H1 (cell line): ENCODE results near the gene BARX1. TPM values are rescaled to one million over a fixed set of nuclear protein-coding genes. Genes with fewer than 3 reads are reported as not detected.
A peak's percentile ranks its signal among the peaks of the same experiment; 100 is the strongest.

Source experiments
- CTCF ChIA-PET: fragments of 300-600 bp; sonication (Branson Sonifier 250); formaldehyde crosslinking; loops from one replicate; lab custom pipeline; 2021; ENCODE audit not compliant: partially characterized antibody; lab: Charles Lee
- POLR2A ChIA-PET: fragments of 300-600 bp; sonication (Branson Sonifier 250); formaldehyde crosslinking; loops from one replicate; lab custom pipeline; 2021; ENCODE audit warnings: inconsistent platforms; ENCODE audit not compliant: partially characterized antibody; lab: Charles Lee
- DNase-seq, 2 experiments: peaks; one replicate each; pipeline versions ENCODE4 v3.0.0 to v3.0.0-alpha.2; 2010 to 2022; ENCODE audit warnings: low spot score in 2 of 2, low read depth in 1 of 2, mixed read lengths in 1 of 2
- FAIRE-seq: peaks from 2 replicates; lab custom pipeline; 2011; peaks lifted over from hg19 to GRCh38; lab: Jason Lieb, UNC
- H2AFZ ChIP-seq: 2 replicates; pipeline ENCODE4 v1.8.1; 2012; ENCODE audit warnings: low read length, inconsistent platforms
- H2AK5ac ChIP-seq: 2 replicates; pipeline ENCODE4 v1.6.1; 2013; ENCODE audit warnings: low read depth, low read length
- H2BK120ac ChIP-seq: replicated peaks from 2 replicates; pipeline ENCODE3; 2013; ENCODE audit warnings: low read depth, low read length, inconsistent platforms
- H2BK12ac ChIP-seq: 2 replicates; pipeline ENCODE4 v1.6.1; 2013; ENCODE audit warnings: low read depth, low read length
- H2BK15ac ChIP-seq: 2 replicates; pipeline ENCODE4 v1.6.1; 2013; ENCODE audit warnings: low read length
- H2BK20ac ChIP-seq: 2 replicates; pipeline ENCODE4 v1.6.1; 2013; ENCODE audit warnings: low read length
- H2BK5ac ChIP-seq: 2 replicates; pipeline ENCODE4 v1.6.1; 2013; ENCODE audit warnings: low read depth, low read length
- H3K14ac ChIP-seq: 2 replicates; pipeline ENCODE4 v1.6.1; 2013; ENCODE audit warnings: inconsistent platforms; ENCODE audit not compliant: insufficient read length
- H3K18ac ChIP-seq: 2 replicates; pipeline ENCODE4 v1.6.1; 2013; ENCODE audit warnings: low read length; ENCODE audit errors: extremely low read depth
- H3K23ac ChIP-seq: 2 replicates; pipeline ENCODE4 v1.6.1; 2013; ENCODE audit warnings: inconsistent platforms; ENCODE audit not compliant: insufficient read length
- H3K23me2 ChIP-seq: 2 replicates; pipeline ENCODE4 v1.6.1; 2013; ENCODE audit warnings: low read depth, low read length
- H3K27ac ChIP-seq: 2 replicates; pipeline ENCODE4 v1.6.1; 2011; ENCODE audit warnings: low read depth, low read length, inconsistent platforms
- H3K27me3 ChIP-seq, 4 experiments: replicated peaks in 1 of 4; 1 replicate in 1 of 4; 2 replicates in 3 of 4; pipeline versions ENCODE4 v1.6.1 to v1.8.1; 2011 to 2013; ENCODE audit warnings: low read length in 3 of 4, mild to moderate bottlenecking in 3 of 4, inconsistent platforms in 2 of 4, mixed read lengths in 2 of 4, moderate library complexity in 1 of 4; ENCODE audit not compliant: control insufficient read depth in 3 of 4, insufficient read depth in 3 of 4; ENCODE audit errors: extremely low read depth in 1 of 4
- H3K36me3 ChIP-seq, 4 experiments: 2 replicates each; pipeline versions ENCODE4 v1.6.1 to v1.8.1; 2011 to 2013; ENCODE audit warnings: mild to moderate bottlenecking in 4 of 4, low read length in 3 of 4, moderate library complexity in 2 of 4, control low read depth in 1 of 4, inconsistent platforms in 1 of 4; ENCODE audit not compliant: insufficient read depth in 4 of 4, control insufficient read depth in 2 of 4
- H3K4ac ChIP-seq: replicated peaks from 2 replicates; pipeline ENCODE3; 2013; ENCODE audit warnings: low read length, low read depth, mixed read lengths, inconsistent platforms; ENCODE audit not compliant: insufficient read length
- H3K4me1 ChIP-seq, 4 experiments: replicated peaks in 1 of 4; 1 replicate in 1 of 4; 2 replicates in 3 of 4; pipeline versions ENCODE4 v1.6.1 to v1.8.1; 2011 to 2013; ENCODE audit warnings: low read length in 3 of 4, inconsistent platforms in 2 of 4, mixed read lengths in 1 of 4; ENCODE audit not compliant: insufficient read depth in 4 of 4, control insufficient read depth in 3 of 4
- H3K4me2 ChIP-seq, 2 experiments: 2 replicates each; pipeline versions ENCODE4 v1.6.1 to v1.8.1; 2011 to 2013; ENCODE audit warnings: low read depth in 2 of 2, low read length in 2 of 2, control low read depth in 1 of 2, inconsistent platforms in 1 of 2, mild to moderate bottlenecking in 1 of 2; ENCODE audit not compliant: insufficient read depth in 1 of 2
- H3K4me3 ChIP-seq, 4 experiments: fragments of 200-600, 300-600 bp in 1 of 4; sonication (generic), shearing (Covaris generic), sonication (Bioruptor Twin) in 1 of 4; 2 replicates each; pipeline versions ENCODE4 v1.5.1 to v1.8.1; 2011 to 2016; ENCODE audit warnings: low read length in 4 of 4, low read depth in 3 of 4, control low read depth in 2 of 4, inconsistent platforms in 2 of 4, mild to moderate bottlenecking in 2 of 4, mixed read lengths in 1 of 4, moderate library complexity in 1 of 4; ENCODE audit not compliant: insufficient read depth in 2 of 4; ENCODE audit errors: extremely low read depth in 1 of 4
- H3K56ac ChIP-seq: replicated peaks from 2 replicates; pipeline ENCODE3; 2013; ENCODE audit warnings: low read depth, mild to moderate bottlenecking, mixed read lengths, low read length, inconsistent platforms; ENCODE audit not compliant: insufficient read length
- H3K79me1 ChIP-seq: 2 replicates; pipeline ENCODE4 v1.6.1; 2013; ENCODE audit warnings: low read depth, low read length, control low read depth
- H3K79me2 ChIP-seq, 2 experiments: 2 replicates each; pipeline versions ENCODE4 v1.6.1 to v1.8.1; 2012 to 2013; ENCODE audit warnings: low read length in 2 of 2, mild to moderate bottlenecking in 2 of 2, inconsistent platforms in 1 of 2; ENCODE audit not compliant: insufficient read depth in 2 of 2, control insufficient read depth in 1 of 2
- H3K9ac ChIP-seq, 4 experiments: replicated peaks in 1 of 4; 1 replicate in 1 of 4; 2 replicates in 3 of 4; pipeline versions ENCODE4 v1.6.1 to v1.8.1; 2011 to 2013; ENCODE audit warnings: low read depth in 3 of 4, low read length in 3 of 4, control low read depth in 2 of 4, mild to moderate bottlenecking in 2 of 4, moderate library complexity in 2 of 4, inconsistent platforms in 1 of 4; ENCODE audit errors: extremely low read depth in 1 of 4
- H3K9me3 ChIP-seq, 2 experiments: 2 replicates each; pipeline versions ENCODE4 v1.6.1 to v1.8.1; 2012 to 2013; ENCODE audit warnings: mild to moderate bottlenecking in 2 of 2, moderate library complexity in 2 of 2, control low read depth in 1 of 2, inconsistent platforms in 1 of 2, low read depth in 1 of 2, low read length in 1 of 2, mixed read lengths in 1 of 2; ENCODE audit not compliant: insufficient read depth in 2 of 2
- H4K20me1 ChIP-seq, 2 experiments: replicated peaks in 1 of 2; 2 replicates each; pipeline versions ENCODE3 to v1.8.1; 2011 to 2013; ENCODE audit warnings: inconsistent platforms in 2 of 2, low read length in 2 of 2, mild to moderate bottlenecking in 1 of 2; ENCODE audit not compliant: insufficient read depth in 2 of 2, control insufficient read depth in 1 of 2
- H4K5ac ChIP-seq: 2 replicates; pipeline ENCODE4 v1.6.1; 2013; ENCODE audit warnings: low read length, low read depth, mixed read lengths, inconsistent platforms; ENCODE audit not compliant: insufficient read length
- H4K8ac ChIP-seq: 2 replicates; pipeline ENCODE4 v1.8.0; 2013; ENCODE audit warnings: mild to moderate bottlenecking, moderate library complexity, low read length, inconsistent platforms; ENCODE audit not compliant: insufficient read depth; ENCODE audit errors: extremely low read depth
- H4K91ac ChIP-seq: replicated peaks from 2 replicates; pipeline ENCODE3; 2013; ENCODE audit warnings: low read length, mixed read lengths, inconsistent platforms; ENCODE audit not compliant: insufficient read length
- CHD1 ChIP-seq: IDR thresholded peaks from 2 replicates; pipeline ENCODE4 v1.6.1; 2012; ENCODE audit warnings: low read depth, low read length, improper control_type of control experiment
- EZH2 ChIP-seq: fragments of 200-600 bp; sonication (generic); IDR thresholded peaks from 2 replicates; pipeline ENCODE4 v1.7.1; 2012; ENCODE audit warnings: low read depth, mild to moderate bottlenecking, moderate library complexity, low read length, inconsistent platforms; ENCODE audit not compliant: severe bottlenecking
- JUND ChIP-seq: IDR thresholded peaks from 2 replicates; pipeline ENCODE4 v1.6.1; 2011; ENCODE audit warnings: mild to moderate bottlenecking, improper control_type of control experiment, low read length
- KDM5A ChIP-seq: fragments of 200-600 bp; IDR thresholded peaks from 2 replicates; pipeline ENCODE4 v1.7.1; 2012; ENCODE audit warnings: mild to moderate bottlenecking, low read length, inconsistent platforms, mixed read lengths
- POU5F1 ChIP-seq: IDR thresholded peaks from 2 replicates; pipeline ENCODE4 v1.6.1; 2011; ENCODE audit warnings: low read depth, mild to moderate bottlenecking, low read length, moderate library complexity
- RAD21 ChIP-seq, 2 experiments: IDR thresholded peaks in 1 of 2; conservative IDR thresholded peaks in 1 of 2; 2 replicates each; pipeline ENCODE4 v1.6.1; 2011; ENCODE audit warnings: low read depth in 2 of 2, low read length in 2 of 2, improper control_type of control experiment in 1 of 2, inconsistent platforms in 1 of 2, mild to moderate bottlenecking in 1 of 2, moderate library complexity in 1 of 2
- RBBP5 ChIP-seq: IDR thresholded peaks from 2 replicates; pipeline ENCODE4 v1.7.1; 2012; ENCODE audit warnings: low read depth, mild to moderate bottlenecking, inconsistent platforms, low read length, moderate library complexity, borderline replicate concordance
- RNF2 ChIP-seq: fragments of 200-900, 300-1000 bp; sonication (generic); IDR thresholded peaks from 2 replicates; pipeline ENCODE4 v1.7.1; 2016; ENCODE audit warnings: borderline replicate concordance, low read depth, mild to moderate bottlenecking, antibody characterized with exemption, low read length; ENCODE audit not compliant: poor library complexity, severe bottlenecking; ENCODE audit errors: missing control alignments
- RXRA ChIP-seq: IDR thresholded peaks from 2 replicates; pipeline ENCODE4 v1.6.1; 2011; ENCODE audit warnings: low read depth, mild to moderate bottlenecking, low read length, moderate library complexity; ENCODE audit not compliant: insufficient read depth
- SP4 ChIP-seq: IDR thresholded peaks from 2 replicates; pipeline ENCODE4 v1.6.1; 2012; ENCODE audit warnings: low read length, inconsistent platforms
- SUZ12 ChIP-seq: fragments of 200-600 bp; sonication (generic); IDR thresholded peaks from 2 replicates; pipeline ENCODE4 v1.6.1; 2012; ENCODE audit warnings: mild to moderate bottlenecking, inconsistent platforms, low read length, moderate library complexity, mixed read lengths
- TAF1 ChIP-seq: IDR thresholded peaks from 2 replicates; pipeline ENCODE4 v1.6.1; 2011; ENCODE audit warnings: mild to moderate bottlenecking, low read depth, low read length
- WGBS, 2 experiments: shearing (Covaris generic) in 1 of 2; methylation state at CpG; one replicate each; pipeline versions ENCODE4 v1.1.6 to v1.1.7; 2013 to 2015; ENCODE audit warnings: low lambda C conversion rate in 2 of 2, mixed read lengths in 2 of 2, inconsistent platforms in 1 of 2, low coverage in 1 of 2, missing lambda C conversion rate in 1 of 2; ENCODE audit not compliant: insufficient replicate concordance in 2 of 2, insufficient coverage in 1 of 2, insufficient read length in 1 of 2; ENCODE audit errors: extremely low coverage in 1 of 2, missing lambda C conversion rate in 1 of 2; 5-methylcytosine and 5-hydroxymethylcytosine counted together
- polyA plus RNA-seq, 7 experiments: library from polyadenylated mRNA; depleted of rRNA in 3 of 7; stranded (reverse) in 5 of 7; unstranded in 2 of 7; fragments of >200 nt in 5 of 7; fragments of 200-250 nt in 2 of 7; gene quantifications; 1 replicate in 5 of 7; 2 replicates in 1 of 7; 4 replicates in 1 of 7; pipeline versions ENCODE4 v1.2.1 to v1.2.3, GENCODE V29; 2011 to 2013; ENCODE audit warnings: missing spikeins in 2 of 7, mixed read lengths in 2 of 7
- total RNA-seq: library from RNA; stranded (reverse); fragmentation: NEBNext Ultra II Directional; extraction: Animal tissue kit (Norgen Biotek cat#: 25700); gene quantifications from 2 replicates; pipeline ENCODE4 v1.2.1, GENCODE V29; 2021

Gene BARX1
- total and polyA plus RNA-seq, 2 of the 8 experiments (the other 6 are each of a cell fraction or from before 2014, with no cell fraction given) = 0.79 to 2.6 TPM

DNA sequence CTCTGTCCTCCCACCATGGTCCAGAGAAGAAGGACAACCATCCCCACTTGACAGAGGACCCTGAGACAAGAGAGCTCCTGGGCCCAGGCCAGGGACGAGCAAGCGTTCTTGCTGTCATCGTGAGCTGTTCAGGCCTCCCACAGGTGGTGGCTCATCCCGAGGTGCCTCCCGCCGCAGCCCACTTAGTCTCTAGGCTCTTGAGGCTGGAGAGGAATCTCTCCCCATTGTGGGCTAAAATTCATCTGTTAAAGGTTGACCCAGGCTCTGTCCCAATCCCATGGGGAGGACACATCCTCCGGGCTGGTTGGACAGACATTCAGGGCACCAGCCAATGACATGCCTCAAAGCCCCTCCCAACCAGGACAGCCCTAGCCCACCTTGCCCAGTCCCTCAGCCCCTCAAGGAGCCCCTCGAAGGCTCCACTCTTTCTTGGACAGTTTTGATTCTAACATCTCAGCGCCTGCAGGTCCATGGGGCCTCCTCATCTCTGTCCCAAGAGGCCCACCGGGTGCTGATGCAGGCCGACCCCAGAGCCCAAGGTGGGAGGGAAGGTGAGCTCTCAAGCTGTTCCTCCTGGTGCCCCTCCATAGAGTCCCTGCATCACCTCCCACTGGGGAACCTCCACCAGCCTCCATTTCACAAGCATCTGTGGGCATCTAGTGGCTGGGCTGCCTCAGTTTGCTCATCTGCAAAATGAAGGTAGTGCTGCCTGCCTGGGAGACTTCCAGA, 52.9 kb downstream of the BARX1 start:
- DNase-seq (peak in 1 of 2 experiments; percentile 34), FAIRE-seq (no peak)
- Histone ChIP-seq H3K4ac (no peak overlapping the region), H3K56ac (no peak overlapping the region), H2BK120ac (no peak overlapping the region), H4K91ac (no peak overlapping the region), H3K18ac (no peak overlapping the region), H2BK15ac (no peak overlapping the region), H4K5ac (no peak overlapping the region), H3K4me2 (no peak overlapping the region), H3K79me2 (no peaks in the 10 kb centered on the region), H3K79me1 (no peaks in the 10 kb centered on the region), H3K14ac (no peak overlapping the region), H2AFZ (no peak overlapping the region), H2AK5ac (no peak overlapping the region), H3K27ac (no peak overlapping the region), H3K4me1 (no peaks in the 10 kb centered on the region), H2BK20ac (no peak overlapping the region), H3K27me3 (no peaks in the 10 kb centered on the region), H3K36me3 (no peaks in the 10 kb centered on the region), H3K4me3 (no peak overlapping the region), H2BK12ac (no peak overlapping the region), H4K8ac (peak overlapping the region; percentile 14; the same call in 1 of the 2 replicates), H4K20me1 (no peaks in the 10 kb centered on the region), H3K23ac (no peak overlapping the region), H3K9me3 (no peaks in the 10 kb centered on the region), H3K9ac (no peak overlapping the region), H2BK5ac (no peak overlapping the region), H3K23me2 (no peaks in the 10 kb centered on the region)
- ChIA-PET CTCF (interaction anchor here (0.8 to 1.4 kb wide), 4 partner anchors 36 to 144 kb away, joined by 3 to 4 read pairs (median 3); no protein-coding TSS in a partner anchor), POLR2A (no interaction called here)
- WGBS, 2 experiments = 88% methylated on average over 11 of the region's 11 CpGs; no CpG with 5 or more reads in 1 of the 2 experiments
- TF ChIP-seq SP4 (no peak), POU5F1 (no peak), RNF2 (no peak), RBBP5 (no peak), JUND (no peak), RAD21 (IDR thresholded peaks at IDR 0.05 in 1 of 2, conservative IDR thresholded peaks at IDR 0.05 in 1 of 2; ENCODE audit: low read depth in 2 of 2, low read length in 2 of 2) (no peak), KDM5A (no peak), RXRA (no peak), EZH2 (no peak), SUZ12 (no peak), CHD1 (no peak), TAF1 (no peak)
